WTC11 (cell line): Measurements from ENCODE around the gene TOMM7.
"Not testable (repeated sequence)": the region's sequence is repeated elsewhere in the genome, so short reads cannot be mapped to it uniquely, and the experiment has no call there.

Experiments
- JUN ChIP-seq: sonication (generic); formaldehyde crosslinking; IDR thresholded peaks from 2 replicates; pipeline ENCODE4 v1.8.0; 2023; ENCODE audit warnings: mild to moderate bottlenecking, missing genetic modification reagents
- MYBL2 ChIP-seq: sonication (generic); formaldehyde crosslinking; IDR thresholded peaks from 2 replicates; pipeline ENCODE4 v1.8.1; 2023; ENCODE audit warnings: mild to moderate bottlenecking, moderate library complexity, missing genetic modification reagents
- NR3C1 ChIP-seq: sonication (generic); formaldehyde crosslinking; conservative IDR thresholded peaks from 2 replicates; pipeline ENCODE4 v1.8.1; 2023; ENCODE audit warnings: low read depth, mild to moderate bottlenecking, missing genetic modification reagents
- SP1 ChIP-seq: sonication (generic); formaldehyde crosslinking; conservative IDR thresholded peaks from 2 replicates; pipeline ENCODE4 v1.8.1; 2022; ENCODE audit warnings: missing genetic modification reagents
- TEAD4 ChIP-seq: sonication (generic); formaldehyde crosslinking; IDR thresholded peaks from 2 replicates; pipeline ENCODE4 v1.8.0; 2022; ENCODE audit warnings: mild to moderate bottlenecking, missing genetic modification reagents
- TF ChIP-seq, protein P1 (sequence below): sonication (generic); formaldehyde crosslinking; IDR thresholded peaks from 2 replicates; pipeline ENCODE4 v1.8.1; 2023; ENCODE audit warnings: mild to moderate bottlenecking, missing genetic modification reagents, borderline replicate concordance
- TF ChIP-seq, protein P2 (sequence below): fragments of 200-600 bp; IDR thresholded peaks from 2 replicates; pipeline ENCODE4 v1.8.0; 2022; ENCODE audit warnings: antibody characterized with exemption
- TF ChIP-seq, protein P3 (sequence below): sonication (generic); formaldehyde crosslinking; IDR thresholded peaks from 2 replicates; pipeline ENCODE4 v1.8.1; 2022; ENCODE audit warnings: low read depth, missing genetic modification reagents, borderline replicate concordance
- TF ChIP-seq, protein P4 (sequence below): sonication (generic); formaldehyde crosslinking; conservative IDR thresholded peaks from 2 replicates; pipeline ENCODE4 v1.8.1; 2022; ENCODE audit warnings: mild to moderate bottlenecking, missing genetic modification reagents
- TF ChIP-seq, protein P5 (sequence below): sonication (generic); formaldehyde crosslinking; IDR thresholded peaks from 2 replicates; pipeline ENCODE4 v1.8.0; 2022; ENCODE audit warnings: missing genetic modification reagents
- TF ChIP-seq, protein P6 (sequence below): sonication (generic); formaldehyde crosslinking; IDR thresholded peaks from 2 replicates; pipeline ENCODE4 v1.8.1; 2022; ENCODE audit warnings: mild to moderate bottlenecking, missing genetic modification reagents, moderate library complexity, borderline replicate concordance
- TF ChIP-seq, protein P7 (sequence below): sonication (generic); formaldehyde crosslinking; IDR thresholded peaks from 2 replicates; pipeline ENCODE4 v1.8.0; 2023; ENCODE audit warnings: missing genetic modification reagents, mild to moderate bottlenecking, borderline replicate concordance

DNA sequence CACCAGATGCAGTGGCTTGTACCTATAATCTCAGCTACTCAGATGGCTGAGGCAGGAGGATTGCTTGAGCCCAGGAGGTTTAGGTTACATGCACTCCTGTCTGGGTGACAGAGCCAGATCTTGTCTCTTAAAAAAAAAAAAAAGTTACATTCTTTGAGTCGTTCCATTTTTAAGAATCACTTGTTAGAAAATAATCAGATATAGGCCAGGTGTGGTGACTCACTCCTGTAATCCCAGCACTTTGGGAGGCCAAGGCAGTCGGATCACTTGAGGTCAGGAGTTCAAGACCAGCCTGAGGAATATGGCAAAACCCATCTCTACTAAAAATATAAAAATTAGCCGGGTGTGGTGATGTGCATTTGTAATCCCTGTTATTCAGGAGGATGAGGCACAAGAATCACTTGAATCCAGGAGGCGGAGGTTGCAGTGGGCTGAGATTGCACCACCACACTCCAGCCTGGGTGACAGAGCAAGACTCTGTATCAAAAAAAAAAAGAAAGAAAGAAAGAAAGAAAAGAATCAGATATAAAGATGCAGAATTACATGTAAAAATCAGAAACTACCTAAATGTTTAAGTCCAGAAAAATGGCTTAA, 42.8 kb downstream of the TOMM7 start:
- TF ChIP-seq, protein P1, sequence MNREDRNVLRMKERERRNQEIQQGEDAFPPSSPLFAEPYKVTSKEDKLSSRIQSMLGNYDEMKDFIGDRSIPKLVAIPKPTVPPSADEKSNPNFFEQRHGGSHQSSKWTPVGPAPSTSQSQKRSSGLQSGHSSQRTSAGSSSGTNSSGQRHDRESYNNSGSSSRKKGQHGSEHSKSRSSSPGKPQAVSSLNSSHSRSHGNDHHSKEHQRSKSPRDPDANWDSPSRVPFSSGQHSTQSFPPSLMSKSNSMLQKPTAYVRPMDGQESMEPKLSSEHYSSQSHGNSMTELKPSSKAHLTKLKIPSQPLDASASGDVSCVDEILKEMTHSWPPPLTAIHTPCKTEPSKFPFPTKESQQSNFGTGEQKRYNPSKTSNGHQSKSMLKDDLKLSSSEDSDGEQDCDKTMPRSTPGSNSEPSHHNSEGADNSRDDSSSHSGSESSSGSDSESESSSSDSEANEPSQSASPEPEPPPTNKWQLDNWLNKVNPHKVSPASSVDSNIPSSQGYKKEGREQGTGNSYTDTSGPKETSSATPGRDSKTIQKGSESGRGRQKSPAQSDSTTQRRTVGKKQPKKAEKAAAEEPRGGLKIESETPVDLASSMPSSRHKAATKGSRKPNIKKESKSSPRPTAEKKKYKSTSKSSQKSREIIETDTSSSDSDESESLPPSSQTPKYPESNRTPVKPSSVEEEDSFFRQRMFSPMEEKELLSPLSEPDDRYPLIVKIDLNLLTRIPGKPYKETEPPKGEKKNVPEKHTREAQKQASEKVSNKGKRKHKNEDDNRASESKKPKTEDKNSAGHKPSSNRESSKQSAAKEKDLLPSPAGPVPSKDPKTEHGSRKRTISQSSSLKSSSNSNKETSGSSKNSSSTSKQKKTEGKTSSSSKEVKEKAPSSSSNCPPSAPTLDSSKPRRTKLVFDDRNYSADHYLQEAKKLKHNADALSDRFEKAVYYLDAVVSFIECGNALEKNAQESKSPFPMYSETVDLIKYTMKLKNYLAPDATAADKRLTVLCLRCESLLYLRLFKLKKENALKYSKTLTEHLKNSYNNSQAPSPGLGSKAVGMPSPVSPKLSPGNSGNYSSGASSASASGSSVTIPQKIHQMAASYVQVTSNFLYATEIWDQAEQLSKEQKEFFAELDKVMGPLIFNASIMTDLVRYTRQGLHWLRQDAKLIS (CRISPR knock-in tag): not testable (repeated sequence)
- TF ChIP-seq, protein P2, sequence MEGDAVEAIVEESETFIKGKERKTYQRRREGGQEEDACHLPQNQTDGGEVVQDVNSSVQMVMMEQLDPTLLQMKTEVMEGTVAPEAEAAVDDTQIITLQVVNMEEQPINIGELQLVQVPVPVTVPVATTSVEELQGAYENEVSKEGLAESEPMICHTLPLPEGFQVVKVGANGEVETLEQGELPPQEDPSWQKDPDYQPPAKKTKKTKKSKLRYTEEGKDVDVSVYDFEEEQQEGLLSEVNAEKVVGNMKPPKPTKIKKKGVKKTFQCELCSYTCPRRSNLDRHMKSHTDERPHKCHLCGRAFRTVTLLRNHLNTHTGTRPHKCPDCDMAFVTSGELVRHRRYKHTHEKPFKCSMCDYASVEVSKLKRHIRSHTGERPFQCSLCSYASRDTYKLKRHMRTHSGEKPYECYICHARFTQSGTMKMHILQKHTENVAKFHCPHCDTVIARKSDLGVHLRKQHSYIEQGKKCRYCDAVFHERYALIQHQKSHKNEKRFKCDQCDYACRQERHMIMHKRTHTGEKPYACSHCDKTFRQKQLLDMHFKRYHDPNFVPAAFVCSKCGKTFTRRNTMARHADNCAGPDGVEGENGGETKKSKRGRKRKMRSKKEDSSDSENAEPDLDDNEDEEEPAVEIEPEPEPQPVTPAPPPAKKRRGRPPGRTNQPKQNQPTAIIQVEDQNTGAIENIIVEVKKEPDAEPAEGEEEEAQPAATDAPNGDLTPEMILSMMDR: not testable (repeated sequence)
- TF ChIP-seq, protein P3, sequence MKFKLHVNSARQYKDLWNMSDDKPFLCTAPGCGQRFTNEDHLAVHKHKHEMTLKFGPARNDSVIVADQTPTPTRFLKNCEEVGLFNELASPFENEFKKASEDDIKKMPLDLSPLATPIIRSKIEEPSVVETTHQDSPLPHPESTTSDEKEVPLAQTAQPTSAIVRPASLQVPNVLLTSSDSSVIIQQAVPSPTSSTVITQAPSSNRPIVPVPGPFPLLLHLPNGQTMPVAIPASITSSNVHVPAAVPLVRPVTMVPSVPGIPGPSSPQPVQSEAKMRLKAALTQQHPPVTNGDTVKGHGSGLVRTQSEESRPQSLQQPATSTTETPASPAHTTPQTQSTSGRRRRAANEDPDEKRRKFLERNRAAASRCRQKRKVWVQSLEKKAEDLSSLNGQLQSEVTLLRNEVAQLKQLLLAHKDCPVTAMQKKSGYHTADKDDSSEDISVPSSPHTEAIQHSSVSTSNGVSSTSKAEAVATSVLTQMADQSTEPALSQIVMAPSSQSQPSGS (CRISPR knock-in tag): not testable (repeated sequence)
- TF ChIP-seq, protein P4, sequence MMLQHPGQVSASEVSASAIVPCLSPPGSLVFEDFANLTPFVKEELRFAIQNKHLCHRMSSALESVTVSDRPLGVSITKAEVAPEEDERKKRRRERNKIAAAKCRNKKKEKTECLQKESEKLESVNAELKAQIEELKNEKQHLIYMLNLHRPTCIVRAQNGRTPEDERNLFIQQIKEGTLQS (CRISPR knock-in tag): not testable (repeated sequence)
- not testable (repeated sequence) for TF ChIP-seq SP1; NR3C1 (CRISPR knock-in tag); MYBL2; TEAD4 (CRISPR knock-in tag); JUN (CRISPR knock-in tag)
- TF ChIP-seq, protein P5, sequence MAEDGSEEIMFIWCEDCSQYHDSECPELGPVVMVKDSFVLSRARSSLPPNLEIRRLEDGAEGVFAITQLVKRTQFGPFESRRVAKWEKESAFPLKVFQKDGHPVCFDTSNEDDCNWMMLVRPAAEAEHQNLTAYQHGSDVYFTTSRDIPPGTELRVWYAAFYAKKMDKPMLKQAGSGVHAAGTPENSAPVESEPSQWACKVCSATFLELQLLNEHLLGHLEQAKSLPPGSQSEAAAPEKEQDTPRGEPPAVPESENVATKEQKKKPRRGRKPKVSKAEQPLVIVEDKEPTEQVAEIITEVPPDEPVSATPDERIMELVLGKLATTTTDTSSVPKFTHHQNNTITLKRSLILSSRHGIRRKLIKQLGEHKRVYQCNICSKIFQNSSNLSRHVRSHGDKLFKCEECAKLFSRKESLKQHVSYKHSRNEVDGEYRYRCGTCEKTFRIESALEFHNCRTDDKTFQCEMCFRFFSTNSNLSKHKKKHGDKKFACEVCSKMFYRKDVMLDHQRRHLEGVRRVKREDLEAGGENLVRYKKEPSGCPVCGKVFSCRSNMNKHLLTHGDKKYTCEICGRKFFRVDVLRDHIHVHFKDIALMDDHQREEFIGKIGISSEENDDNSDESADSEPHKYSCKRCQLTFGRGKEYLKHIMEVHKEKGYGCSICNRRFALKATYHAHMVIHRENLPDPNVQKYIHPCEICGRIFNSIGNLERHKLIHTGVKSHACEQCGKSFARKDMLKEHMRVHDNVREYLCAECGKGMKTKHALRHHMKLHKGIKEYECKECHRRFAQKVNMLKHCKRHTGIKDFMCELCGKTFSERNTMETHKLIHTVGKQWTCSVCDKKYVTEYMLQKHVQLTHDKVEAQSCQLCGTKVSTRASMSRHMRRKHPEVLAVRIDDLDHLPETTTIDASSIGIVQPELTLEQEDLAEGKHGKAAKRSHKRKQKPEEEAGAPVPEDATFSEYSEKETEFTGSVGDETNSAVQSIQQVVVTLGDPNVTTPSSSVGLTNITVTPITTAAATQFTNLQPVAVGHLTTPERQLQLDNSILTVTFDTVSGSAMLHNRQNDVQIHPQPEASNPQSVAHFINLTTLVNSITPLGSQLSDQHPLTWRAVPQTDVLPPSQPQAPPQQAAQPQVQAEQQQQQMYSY: not testable (repeated sequence)
- TF ChIP-seq, protein P6, sequence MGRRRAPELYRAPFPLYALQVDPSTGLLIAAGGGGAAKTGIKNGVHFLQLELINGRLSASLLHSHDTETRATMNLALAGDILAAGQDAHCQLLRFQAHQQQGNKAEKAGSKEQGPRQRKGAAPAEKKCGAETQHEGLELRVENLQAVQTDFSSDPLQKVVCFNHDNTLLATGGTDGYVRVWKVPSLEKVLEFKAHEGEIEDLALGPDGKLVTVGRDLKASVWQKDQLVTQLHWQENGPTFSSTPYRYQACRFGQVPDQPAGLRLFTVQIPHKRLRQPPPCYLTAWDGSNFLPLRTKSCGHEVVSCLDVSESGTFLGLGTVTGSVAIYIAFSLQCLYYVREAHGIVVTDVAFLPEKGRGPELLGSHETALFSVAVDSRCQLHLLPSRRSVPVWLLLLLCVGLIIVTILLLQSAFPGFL (CRISPR knock-in tag): not testable (repeated sequence)
- TF ChIP-seq, protein P7, sequence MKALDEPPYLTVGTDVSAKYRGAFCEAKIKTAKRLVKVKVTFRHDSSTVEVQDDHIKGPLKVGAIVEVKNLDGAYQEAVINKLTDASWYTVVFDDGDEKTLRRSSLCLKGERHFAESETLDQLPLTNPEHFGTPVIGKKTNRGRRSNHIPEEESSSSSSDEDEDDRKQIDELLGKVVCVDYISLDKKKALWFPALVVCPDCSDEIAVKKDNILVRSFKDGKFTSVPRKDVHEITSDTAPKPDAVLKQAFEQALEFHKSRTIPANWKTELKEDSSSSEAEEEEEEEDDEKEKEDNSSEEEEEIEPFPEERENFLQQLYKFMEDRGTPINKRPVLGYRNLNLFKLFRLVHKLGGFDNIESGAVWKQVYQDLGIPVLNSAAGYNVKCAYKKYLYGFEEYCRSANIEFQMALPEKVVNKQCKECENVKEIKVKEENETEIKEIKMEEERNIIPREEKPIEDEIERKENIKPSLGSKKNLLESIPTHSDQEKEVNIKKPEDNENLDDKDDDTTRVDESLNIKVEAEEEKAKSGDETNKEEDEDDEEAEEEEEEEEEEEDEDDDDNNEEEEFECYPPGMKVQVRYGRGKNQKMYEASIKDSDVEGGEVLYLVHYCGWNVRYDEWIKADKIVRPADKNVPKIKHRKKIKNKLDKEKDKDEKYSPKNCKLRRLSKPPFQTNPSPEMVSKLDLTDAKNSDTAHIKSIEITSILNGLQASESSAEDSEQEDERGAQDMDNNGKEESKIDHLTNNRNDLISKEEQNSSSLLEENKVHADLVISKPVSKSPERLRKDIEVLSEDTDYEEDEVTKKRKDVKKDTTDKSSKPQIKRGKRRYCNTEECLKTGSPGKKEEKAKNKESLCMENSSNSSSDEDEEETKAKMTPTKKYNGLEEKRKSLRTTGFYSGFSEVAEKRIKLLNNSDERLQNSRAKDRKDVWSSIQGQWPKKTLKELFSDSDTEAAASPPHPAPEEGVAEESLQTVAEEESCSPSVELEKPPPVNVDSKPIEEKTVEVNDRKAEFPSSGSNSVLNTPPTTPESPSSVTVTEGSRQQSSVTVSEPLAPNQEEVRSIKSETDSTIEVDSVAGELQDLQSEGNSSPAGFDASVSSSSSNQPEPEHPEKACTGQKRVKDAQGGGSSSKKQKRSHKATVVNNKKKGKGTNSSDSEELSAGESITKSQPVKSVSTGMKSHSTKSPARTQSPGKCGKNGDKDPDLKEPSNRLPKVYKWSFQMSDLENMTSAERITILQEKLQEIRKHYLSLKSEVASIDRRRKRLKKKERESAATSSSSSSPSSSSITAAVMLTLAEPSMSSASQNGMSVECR (CRISPR knock-in tag): not testable (repeated sequence)
